Measurements from ENCODE around the gene ARHGAP42.
"Not testable (repeated sequence)": the region's sequence is repeated elsewhere in the genome, so short reads cannot be mapped to it uniquely, and the experiment has no call there.

Gene ARHGAP42

GRCh38 chr11:100978939-100979338 is 291.9 kb downstream of the ARHGAP42 start:
- no peak for DNase-seq

DNA sequence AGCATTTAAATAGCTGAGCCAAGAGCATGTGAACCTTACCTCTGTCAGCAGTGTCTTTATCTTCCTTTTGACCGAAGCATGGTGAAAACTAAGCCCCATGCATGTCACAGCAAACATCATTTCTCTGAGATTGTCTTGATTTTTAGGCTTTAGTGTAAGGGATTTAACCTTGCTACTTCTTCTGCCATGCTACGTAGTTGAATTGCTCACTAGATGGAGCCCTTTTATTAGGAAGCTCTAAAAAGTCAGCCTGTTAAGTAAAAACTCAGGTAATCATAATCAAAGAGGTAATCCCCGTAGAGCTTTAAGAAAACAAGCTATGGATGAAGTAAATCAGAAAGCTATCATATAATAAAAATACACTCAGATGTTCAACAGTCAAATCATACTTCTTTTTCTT is 293.1 kb downstream of the ARHGAP42 start:
- DNase-seq, result no peak

DNA sequence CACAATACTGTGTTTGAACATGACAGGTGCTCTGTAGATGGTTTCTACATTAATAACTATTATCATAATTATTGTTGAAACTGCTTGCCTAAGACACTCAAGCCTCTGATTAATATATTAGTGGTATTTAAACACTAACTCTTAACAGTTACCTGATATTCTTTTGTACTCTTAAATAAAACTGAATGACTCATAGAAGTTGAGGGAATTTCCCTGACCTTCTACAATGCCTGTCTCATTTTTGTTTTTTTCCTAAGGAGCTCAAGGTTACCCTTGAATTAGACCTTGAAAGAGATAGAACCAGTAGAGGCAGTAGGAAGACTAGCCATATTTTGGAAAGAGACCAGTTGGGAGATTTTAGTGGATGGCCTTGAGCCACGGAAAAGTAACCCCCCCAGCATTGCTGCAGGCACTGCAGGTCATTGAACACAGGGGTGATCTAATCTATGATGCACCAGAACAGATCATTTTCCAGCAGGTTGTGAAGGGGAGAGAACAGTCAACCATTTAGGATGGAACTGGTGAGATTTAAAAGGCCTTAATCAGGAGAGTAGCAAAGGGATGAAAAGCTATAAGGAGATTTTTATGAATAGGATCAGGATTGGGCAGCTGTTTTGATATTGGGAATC is 294.2 kb downstream of the ARHGAP42 start:
- DNase-seq, result no peak

DNA sequence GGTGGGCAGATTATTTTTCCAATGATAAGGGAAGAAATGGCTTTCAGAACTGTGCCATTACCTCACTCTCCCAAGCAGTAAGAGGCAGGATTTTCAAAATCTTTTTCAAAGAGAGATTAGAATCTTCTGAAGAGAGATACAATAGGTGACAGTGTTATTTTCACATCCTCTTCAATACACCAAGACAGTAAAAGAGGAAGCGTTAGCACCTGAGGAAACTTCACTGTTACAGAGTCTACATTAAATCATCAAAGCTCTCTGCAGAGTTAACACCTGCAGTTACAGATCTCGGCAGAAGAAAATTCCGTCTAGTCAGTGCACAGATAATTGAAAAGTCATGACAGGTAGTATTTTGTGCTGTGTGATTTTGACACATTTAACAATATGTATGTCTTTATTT is 297.6 kb downstream of the ARHGAP42 start:
- no peak for DNase-seq

DNA sequence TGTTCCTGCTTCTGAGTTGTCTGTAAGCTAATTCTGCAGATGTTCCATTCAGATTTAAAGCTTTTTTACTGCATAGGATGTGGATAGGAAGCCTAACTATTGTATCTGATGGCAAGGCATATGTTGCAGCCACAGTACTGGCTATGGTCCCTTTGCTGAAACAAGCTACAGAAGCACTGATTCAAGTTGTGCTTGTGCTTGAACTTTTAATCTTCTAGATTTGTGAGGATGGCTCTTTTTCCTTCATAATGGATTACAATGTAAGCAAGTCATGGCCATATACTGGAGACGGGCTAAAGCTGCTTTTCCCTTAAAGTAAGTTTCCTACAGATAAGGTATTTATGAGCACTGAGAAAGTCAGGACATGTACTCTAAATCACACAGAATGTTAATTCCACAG is 303.8 kb downstream of the ARHGAP42 start:
- DNase-seq, result no peak

DNA sequence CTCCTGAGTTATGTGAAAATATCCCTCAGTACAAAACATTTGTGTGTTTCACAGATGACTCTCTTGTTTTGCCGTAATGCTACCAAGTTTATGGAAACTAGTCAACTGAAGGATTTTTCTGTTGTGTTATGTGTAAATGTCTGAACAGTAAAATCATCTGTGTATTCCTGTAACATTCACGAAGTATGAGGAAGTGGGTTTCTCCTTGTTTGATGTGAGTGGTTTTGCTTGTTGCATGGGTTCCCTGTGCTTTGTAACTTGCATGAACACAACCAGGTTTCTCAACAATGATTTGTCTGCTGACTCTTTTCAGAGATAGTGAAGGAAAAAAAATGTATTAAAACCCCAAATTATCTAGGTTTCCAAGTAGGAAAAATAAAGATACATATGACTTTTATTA is 304.5 kb downstream of the ARHGAP42 start:
- no peak for DNase-seq

GRCh38 chr11:100994966-100995365 is 307.9 kb downstream of the ARHGAP42 start:
- no peak for DNase-seq

DNA sequence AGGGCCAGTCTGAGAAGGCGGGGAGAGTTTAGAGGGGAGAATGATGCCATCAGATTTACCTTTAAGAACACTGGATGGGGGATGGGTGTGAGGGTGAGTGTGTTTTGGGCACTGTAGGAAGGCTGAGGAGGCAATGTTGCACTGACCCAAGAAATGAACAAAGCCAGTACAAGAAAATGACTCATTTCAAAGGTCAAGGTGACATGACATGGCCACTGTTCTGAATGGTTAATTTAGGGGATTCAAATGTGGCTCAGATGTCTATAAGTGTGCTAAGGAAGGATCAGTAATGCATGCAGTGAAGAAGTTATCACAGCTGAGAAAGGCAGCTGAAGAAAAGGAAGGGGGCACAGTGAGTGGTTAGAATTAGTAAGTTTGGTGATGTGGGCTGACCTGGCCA is 312.7 kb downstream of the ARHGAP42 start:
- DNase-seq, result no peak

DNA sequence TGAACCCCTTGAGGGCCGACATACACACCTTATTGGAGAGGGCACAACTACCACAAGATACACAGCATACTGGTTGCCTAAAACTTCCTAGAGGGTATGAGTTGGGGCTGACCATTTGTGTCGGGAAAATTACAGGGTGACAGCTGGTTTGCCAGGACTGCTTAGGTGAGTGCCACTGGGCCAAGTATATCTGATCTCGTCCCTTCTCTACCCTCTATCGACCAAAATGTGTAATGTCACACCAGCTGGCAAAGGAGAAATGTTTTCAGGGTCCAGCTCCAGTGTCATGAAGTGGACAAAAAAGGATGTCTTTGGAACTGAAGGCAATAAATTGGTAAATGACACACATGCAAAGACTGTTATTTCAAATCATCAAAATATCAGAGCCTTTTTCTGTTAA is 316.4 kb downstream of the ARHGAP42 start:
- DNase-seq, result no peak

DNA sequence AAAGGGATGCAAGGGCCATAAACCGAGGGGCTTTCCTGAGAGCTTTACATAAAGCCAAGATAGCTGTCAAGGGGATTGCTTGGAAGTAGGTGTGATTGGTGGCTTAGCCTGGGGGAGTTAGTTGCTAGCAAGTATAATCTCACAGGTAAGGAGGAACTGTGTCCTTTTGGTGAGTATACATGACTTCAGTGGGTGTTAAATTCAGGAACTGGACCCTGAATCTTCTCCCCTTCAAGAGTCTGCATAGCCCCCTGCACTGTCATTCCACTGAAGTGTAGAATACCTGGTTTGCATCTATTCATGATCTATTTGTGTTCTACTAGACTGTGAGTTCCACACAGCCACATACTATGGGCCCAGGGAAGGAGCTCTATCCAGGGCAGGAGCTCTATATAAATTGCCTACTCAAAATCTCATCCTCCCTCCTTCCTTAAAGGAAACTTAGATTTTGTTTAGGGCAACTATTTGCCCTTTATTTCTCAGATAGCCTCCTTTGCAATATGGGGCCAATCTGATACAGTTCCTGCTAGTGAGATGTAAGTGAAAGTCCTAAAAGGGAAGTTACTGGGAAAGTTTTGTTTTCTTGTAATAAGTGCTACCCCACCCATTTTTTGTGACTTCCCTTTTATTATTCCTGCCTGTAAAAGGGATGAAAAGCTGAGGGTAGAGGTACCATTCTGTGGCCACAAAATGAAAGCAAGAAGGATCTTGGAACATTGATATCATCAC is 322.0 kb downstream of the ARHGAP42 start:
- no peak for DNase-seq

GRCh38 chr11:101009690-101010055 is 322.6 kb downstream of the ARHGAP42 start:
- DNase-seq, result no peak

GRCh38 chr11:101010899-101011298 is 323.8 kb downstream of the ARHGAP42 start:
- no peak for DNase-seq

DNA sequence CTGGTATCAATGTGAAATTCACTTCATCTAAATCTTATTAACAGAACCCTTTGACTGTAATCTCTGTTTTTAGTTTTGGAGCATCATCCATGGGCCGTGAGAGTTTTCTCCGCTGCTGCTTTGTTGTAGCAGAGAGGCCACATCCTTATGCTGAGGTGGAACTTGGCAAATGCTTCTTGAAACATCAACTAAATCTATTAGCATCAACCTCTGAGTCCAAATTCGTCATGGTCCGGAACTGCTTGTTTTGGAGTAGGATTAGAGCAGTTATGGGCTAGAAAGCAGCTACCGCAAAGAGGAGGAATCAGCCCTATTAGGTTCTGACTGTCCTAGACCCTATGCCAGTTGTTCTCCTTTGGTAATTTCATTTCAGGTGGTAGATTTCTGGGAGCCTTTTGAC is 324.8 kb downstream of the ARHGAP42 start:
- no peak for DNase-seq

- not testable (repeated sequence) for DNase-seq
These were observed 326.6 kb downstream of the ARHGAP42 start for GRCh38 chr11:101013702-101014101.

- no peak for DNase-seq
These were observed 327.7 kb downstream of the ARHGAP42 start for GRCh38 chr11:101014600-101015285.

GRCh38 chr11:101019870-101020269 is 332.8 kb downstream of the ARHGAP42 start:
- no peak for DNase-seq

- DNase-seq, result no peak
These were observed 335.2 kb downstream of the ARHGAP42 start for GRCh38 chr11:101022256-101022655.

DNA sequence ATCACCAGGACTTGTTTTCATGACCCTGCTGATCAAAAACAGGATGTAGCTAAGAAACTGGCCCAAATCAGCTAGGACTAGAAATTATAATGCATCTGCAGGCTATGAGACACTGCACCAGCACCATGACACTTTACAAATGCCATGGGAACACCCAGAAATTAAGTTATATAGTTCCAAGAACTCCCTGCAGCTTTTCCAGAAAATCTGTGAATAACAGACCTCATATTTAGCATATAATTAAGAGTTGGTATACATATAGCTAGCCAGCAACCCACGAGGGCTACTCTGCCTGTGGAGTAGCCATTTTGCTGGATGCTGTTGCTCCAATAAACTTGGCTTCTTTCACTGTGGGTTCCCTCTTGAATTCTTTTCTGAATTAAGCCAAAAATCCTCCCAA is 341.6 kb downstream of the ARHGAP42 start:
- no peak for DNase-seq

GRCh38 chr11:101030015-101030414 is 342.9 kb downstream of the ARHGAP42 start:
- DNase-seq, result no peak

- no peak for DNase-seq
These were observed 343.6 kb downstream of the ARHGAP42 start for GRCh38 chr11:101030692-101031091.

DNA sequence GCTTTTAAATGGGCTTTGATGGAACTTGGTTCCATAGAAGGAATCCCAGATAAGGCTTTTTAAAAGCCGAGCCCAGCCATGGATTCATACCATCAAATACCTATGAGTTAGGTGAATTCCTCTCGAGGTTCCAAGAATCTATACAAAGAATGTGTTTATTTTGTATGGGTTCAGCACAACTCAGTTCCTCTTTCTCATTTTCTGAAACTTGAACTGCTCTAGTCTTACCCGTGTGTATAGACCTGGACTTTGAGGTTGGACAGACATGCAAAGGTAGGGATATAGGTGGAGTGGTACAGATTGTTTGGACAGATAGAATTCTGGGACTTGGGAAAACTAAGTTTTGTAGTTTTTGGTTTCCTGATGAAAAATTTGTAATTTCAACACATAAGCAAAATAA is 344.6 kb downstream of the ARHGAP42 start:
- DNase-seq, result no peak

DNA sequence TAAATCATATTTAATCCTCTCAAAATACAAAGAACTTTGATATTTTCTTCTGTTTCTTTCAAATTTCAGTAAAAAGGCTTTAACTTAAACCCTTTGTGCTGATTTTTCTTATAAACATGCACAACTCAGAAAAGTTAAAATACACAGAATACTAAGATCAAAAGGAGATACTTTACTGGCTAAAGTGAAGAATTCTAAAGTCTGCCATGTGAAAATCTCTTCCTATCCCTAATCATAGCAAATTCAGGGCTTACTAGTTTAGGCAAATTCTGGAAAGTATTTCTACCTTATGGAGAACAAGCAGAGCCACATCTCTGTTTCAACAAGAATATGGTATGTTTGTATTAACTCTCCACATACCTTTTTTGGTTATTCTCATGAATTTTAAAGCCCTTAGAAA is 345.9 kb downstream of the ARHGAP42 start:
- no peak for DNase-seq

DNA sequence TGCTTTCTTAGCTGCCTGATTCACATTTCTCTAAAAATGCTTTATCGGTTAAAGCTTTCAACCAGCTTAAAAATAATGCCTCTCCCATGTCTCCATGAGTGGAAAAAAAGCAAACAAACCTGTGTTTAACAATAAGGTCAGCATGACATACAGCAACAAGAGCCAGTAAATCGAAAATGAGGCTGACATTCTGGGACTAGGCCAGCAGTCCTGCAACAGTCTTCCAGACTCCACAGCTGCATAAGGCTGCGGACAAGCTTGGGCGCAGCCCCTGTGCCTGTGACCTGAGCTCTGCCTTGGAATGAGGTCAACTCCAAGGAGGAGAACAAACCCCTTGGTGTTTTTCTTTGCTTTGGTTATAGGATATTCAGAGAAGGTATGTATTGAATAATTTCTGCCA is 347.0 kb downstream of the ARHGAP42 start:
- DNase-seq, result no peak

DNA sequence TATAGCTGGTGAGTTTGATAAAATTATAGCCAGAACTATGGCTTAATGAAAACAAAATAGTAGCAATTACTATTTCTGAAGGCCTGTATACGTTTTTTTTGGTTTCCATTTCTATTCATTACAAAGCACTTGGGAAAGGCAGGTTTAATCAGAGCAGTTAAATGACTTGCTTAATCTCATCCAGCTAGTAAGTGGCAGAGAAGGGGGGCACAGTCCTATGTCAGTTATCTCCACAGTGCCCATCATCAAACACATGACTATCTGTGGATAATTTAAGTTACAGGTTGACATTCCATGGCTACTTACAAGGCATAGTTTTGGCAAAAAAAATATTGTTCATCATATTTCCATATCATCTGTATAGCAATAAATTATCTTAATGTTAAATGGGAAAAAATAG is 348.8 kb downstream of the ARHGAP42 start:
- no peak for DNase-seq

All from activated T-cell treated with anti-CD3 and anti-CD28 coated beads, Interleukin-2, amount 50 U/mL, for 1 hour (primary cell).